Cardiac fibroblast (primary cell): ENCODE measurements around the gene CRYBA2.
A peak's percentile ranks its signal among the peaks of the same experiment; 100 is the strongest.

Experiments
- DNase-seq, 2 donors: peaks; one replicate each; pipeline versions ENCODE4 v3.0.0 to v3.0.0-alpha.2; 2010; ENCODE audit warnings: low read depth in 2 of 2
- H3K4me3 ChIP-seq, 2 donors: replicated peaks in 1 of 2; 1 replicate in 1 of 2; 2 replicates in 1 of 2; pipeline ENCODE4 v1.5.1; 2011; ENCODE audit warnings: low read depth in 2 of 2, low read length in 2 of 2, mild to moderate bottlenecking in 2 of 2, moderate library complexity in 1 of 2
- TF ChIP-seq, protein P1 (sequence below): IDR thresholded peaks from one replicate; pipeline ENCODE4 v1.5.1; 2011; ENCODE audit warnings: low read depth, mild to moderate bottlenecking, low read length, inconsistent platforms

Gene CRYBA2

DNA sequence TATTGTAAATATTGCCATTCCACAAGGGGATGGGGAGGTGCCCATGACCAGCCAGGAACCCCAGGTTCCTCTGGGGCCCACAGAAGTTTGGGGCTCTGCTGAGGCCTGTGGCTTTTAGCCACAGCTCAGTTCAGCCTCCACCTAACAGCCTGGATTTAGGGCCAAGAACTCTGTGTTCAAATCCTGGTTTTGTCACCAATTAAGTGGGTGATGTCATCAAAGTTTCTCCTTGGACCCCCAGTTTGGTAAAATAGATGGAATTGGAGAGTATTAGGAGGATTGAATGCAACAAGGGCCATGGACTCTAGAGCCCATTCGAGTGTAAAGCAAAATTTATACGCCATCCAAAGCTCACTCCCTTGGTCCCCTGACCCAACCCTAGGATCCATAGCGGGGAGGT is 5.1 kb downstream of the CRYBA2 start:
- DNase-seq: no peak
- H3K4me3 ChIP-seq: no peak overlapping the region
- TF ChIP-seq, protein P1, sequence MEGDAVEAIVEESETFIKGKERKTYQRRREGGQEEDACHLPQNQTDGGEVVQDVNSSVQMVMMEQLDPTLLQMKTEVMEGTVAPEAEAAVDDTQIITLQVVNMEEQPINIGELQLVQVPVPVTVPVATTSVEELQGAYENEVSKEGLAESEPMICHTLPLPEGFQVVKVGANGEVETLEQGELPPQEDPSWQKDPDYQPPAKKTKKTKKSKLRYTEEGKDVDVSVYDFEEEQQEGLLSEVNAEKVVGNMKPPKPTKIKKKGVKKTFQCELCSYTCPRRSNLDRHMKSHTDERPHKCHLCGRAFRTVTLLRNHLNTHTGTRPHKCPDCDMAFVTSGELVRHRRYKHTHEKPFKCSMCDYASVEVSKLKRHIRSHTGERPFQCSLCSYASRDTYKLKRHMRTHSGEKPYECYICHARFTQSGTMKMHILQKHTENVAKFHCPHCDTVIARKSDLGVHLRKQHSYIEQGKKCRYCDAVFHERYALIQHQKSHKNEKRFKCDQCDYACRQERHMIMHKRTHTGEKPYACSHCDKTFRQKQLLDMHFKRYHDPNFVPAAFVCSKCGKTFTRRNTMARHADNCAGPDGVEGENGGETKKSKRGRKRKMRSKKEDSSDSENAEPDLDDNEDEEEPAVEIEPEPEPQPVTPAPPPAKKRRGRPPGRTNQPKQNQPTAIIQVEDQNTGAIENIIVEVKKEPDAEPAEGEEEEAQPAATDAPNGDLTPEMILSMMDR: no peak

GRCh38 chr2:218986148-218986761 is 7.0 kb downstream of the CRYBA2 start:
- DNase-seq: no peak
- TF ChIP-seq, protein P1: no peak
- no peak overlapping the region for H3K4me3 ChIP-seq

GRCh38 chr2:218985325-218986091 is 7.7 kb downstream of the CRYBA2 start:
- TF ChIP-seq, protein P1: no peak
- no peak overlapping the region for H3K4me3 ChIP-seq

GRCh38 chr2:218985021-218985324 is 8.2 kb downstream of the CRYBA2 start, which contains the start of gene FEV:
Gene FEV, minus strand, starts transcription at chr2:218985184. Its CDS starts 109 bp downstream, at chr2:218985075.
- TF ChIP-seq, protein P1: no peak

More at GRCh38 chr2:218985325-218986091, 7.7 kb downstream of the CRYBA2 start:
- no peak for DNase-seq

GRCh38 chr2:218984239-218985020 is 8.8 kb downstream of the CRYBA2 start:
- H3K4me3 ChIP-seq: no peak overlapping the region
- TF ChIP-seq, protein P1: no peak
- peak in 1 of 2 donors; percentile 53 for DNase-seq

More at GRCh38 chr2:218985021-218985324, 8.2 kb downstream of the CRYBA2 start, which contains the start of gene FEV:
- DNase-seq: no peak
- no peak within 1 kb of the TSS for H3K4me3 ChIP-seq

GRCh38 chr2:218983934-218984238 is 9.3 kb downstream of the CRYBA2 start:
- no peak overlapping the region for H3K4me3 ChIP-seq
- no peak for DNase-seq
- TF ChIP-seq, protein P1: no peak
